GM19099 (cell line): Measurements from ENCODE around the gene MMS19.

ENCODE experiments used
- POLR2A ChIP-seq: IDR thresholded peaks from 3 replicates; pipeline ENCODE4 v1.6.1; 2011; ENCODE audit warnings: low read depth; ENCODE audit not compliant: insufficient read length; ENCODE audit errors: extremely low read depth

The MMS19 gene, protein sequence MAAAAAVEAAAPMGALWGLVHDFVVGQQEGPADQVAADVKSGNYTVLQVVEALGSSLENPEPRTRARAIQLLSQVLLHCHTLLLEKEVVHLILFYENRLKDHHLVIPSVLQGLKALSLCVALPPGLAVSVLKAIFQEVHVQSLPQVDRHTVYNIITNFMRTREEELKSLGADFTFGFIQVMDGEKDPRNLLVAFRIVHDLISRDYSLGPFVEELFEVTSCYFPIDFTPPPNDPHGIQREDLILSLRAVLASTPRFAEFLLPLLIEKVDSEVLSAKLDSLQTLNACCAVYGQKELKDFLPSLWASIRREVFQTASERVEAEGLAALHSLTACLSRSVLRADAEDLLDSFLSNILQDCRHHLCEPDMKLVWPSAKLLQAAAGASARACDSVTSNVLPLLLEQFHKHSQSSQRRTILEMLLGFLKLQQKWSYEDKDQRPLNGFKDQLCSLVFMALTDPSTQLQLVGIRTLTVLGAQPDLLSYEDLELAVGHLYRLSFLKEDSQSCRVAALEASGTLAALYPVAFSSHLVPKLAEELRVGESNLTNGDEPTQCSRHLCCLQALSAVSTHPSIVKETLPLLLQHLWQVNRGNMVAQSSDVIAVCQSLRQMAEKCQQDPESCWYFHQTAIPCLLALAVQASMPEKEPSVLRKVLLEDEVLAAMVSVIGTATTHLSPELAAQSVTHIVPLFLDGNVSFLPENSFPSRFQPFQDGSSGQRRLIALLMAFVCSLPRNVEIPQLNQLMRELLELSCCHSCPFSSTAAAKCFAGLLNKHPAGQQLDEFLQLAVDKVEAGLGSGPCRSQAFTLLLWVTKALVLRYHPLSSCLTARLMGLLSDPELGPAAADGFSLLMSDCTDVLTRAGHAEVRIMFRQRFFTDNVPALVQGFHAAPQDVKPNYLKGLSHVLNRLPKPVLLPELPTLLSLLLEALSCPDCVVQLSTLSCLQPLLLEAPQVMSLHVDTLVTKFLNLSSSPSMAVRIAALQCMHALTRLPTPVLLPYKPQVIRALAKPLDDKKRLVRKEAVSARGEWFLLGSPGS

GRCh38 chr10:97498076-97498840 lies at the start of gene MMS19:
MMS19 (minus strand) TSS chr10:97498422; CDS start chr10:97498384, 38 bp downstream.
- TF ChIP-seq POLR2A, result peak; percentile 85

DNA sequence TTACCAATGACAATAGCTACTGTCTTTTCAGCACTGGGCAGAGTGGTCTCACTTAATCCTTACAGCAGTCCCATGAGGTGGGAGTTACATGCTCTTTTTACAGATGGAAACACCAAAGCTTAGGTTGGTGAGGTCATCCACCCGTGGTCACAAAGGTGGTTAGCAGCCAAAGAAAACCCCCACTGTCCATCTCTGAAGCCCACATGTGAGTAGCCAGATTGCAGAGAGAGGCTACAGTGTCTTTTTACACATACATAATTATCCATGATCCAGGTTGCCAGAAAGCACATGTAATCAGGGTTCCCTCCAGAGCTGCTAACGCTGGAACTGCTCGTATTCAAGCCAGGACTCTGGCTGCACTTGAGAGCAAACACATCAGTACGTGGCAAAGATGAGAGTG lies 49.7 kb upstream of the MMS19 start:
- no peak for TF ChIP-seq POLR2A

GRCh38 chr10:97547271-97547600 lies 49.0 kb upstream of the MMS19 start:
- TF ChIP-seq POLR2A, result no peak

GRCh38 chr10:97546456-97547270 lies 48.4 kb upstream of the MMS19 start:
- no peak for TF ChIP-seq POLR2A

GRCh38 chr10:97543025-97543546 lies 44.9 kb upstream of the MMS19 start:
- TF ChIP-seq POLR2A, result no peak

DNA sequence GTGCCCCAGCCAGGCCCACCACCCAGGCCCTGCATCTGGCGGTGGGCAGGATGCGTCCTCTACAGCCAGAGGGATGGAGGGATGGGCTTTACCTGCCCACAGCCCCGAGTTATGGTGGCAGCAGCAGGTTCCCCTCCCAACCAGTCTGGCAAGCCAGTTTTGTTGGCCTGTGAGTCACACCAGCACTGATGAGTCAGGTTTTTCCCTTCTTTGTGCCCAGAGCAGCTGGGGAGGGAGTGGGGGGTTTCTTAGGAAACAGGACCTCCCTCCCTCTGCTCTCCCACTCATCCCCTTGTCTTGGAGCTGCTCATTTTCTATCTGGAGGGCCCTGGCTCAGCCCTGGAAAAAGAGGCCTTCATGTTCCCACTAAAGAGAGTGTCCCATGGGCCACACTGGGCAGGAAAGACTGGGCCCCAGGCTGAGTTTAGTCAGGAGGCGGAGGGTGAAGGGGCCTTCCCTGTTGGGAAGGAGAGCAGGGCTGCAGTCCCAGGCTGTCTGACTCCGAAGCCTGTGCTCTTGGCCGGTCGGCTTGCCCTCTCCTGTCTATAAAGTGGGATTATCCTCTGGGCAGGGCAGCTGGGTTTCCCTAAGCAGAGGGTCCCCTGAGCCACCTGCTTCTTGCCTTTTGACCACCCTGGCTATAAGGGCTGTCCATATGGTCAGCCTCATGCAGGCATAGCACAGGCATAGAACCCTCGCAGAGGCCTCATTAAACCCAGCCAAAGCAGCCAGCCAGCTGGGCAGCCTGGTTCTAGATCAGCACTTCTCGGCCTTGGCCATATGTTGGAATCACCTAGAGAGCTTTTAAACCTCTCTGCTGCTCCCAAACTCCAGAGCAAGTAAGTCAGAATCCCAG lies 44.2 kb upstream of the MMS19 start:
- TF ChIP-seq POLR2A, result no peak

GRCh38 chr10:97540669-97541500 lies 42.7 kb upstream of the MMS19 start:
- no peak for TF ChIP-seq POLR2A

GRCh38 chr10:97539523-97540200 lies 41.4 kb upstream of the MMS19 start:
- TF ChIP-seq POLR2A, result no peak

DNA sequence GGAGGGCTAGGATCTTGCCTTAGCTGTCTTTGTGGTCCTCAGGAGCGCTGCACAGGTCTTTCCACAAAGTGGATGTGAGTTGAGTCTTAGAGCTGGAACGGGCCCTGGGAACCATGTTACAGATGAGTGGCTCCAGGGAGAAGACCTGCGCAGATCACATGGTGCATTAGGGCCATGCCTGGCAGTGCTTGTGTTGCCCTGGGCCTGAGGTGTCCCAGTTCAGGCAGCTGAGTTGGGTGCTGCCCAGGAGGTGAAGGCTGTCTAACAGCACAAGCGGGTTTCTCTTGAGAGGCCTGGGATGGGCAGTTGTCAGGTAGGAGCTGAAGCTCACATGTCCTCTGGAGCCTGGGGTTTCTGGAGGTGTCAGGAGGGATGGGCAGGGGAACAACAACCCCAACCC lies 40.6 kb upstream of the MMS19 start:
- TF ChIP-seq POLR2A, result no peak

GRCh38 chr10:97538411-97538810 lies 40.2 kb upstream of the MMS19 start:
- no peak for TF ChIP-seq POLR2A

DNA sequence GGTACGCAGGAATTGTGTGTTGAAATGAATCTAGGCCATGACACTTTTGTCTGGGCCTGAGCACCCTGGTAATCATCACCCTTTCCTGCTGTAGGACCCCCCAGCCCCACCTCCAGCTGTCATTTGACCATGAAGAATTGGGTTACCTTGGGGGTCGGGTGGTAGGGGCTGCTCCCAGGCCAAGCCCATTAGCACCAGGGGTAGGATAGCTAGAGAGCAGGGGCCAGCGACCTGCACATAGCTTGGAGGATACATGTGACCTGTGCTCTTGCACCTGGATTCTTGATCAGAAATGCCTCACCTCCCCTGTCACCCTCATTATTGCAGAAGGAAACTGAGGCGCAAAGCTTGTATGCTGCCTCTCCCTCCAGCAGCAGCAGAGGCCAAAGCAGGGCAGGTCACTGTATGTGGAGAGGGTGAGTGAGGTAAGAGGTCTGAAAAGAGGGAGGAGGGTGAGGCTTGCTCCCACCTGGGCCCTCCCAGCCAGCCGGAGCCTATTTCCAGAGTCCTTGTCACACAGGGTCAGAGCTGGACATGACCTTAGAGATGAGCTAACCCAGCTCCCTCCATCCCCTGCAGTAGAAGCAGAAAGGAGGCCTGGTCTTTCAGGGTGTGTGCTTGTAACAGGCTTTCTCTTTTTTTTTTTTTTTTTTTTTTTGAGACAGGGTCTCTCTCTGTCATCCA lies 39.1 kb upstream of the MMS19 start:
- no peak for TF ChIP-seq POLR2A
